Measurements from ENCODE around the gene RAPSN. TPM values are rescaled to one million over a fixed set of nuclear protein-coding genes. Genes with fewer than 3 reads are reported as not detected.

Gene RAPSN
- total RNA-seq, 1 donor from 2014 or later: 0.35 TPM

DNA sequence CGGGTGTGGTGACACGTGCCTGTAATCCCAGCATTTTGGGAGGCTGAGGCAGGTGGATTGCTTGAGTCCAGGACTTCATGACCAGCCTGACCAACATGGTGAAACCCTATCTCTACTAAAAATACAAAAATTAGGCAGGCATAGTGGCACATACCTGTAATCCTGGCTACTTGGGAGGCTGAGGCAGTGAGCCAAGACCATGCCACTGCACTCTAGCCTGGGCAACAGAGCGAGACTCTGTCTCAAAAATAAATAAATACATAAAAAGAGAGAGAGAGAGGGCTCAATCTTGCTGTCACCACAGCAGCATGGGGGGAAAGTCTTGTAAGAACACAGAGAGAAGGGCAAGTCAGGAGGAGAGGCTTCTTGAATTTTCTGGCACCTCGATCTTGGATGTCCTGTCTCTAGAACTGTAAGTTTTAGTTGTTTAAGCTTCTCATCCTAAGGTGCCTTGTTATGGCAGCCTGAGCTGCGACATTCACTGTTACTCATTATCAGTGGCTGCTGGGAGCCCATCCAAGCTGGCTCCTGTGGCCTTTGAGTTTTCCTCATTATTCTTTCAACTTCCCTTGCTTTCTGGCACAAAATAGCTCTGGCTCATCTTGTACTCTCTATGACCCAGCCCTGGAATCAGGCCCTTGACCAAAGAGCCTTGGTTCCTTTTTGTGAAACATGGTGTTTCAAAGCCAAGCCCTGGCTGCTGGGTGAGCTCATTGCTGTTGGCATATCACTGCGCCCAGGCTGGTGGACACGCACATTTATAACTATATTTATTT lies 14.7 kb downstream of the RAPSN start:
- DNase-seq (ENCODE audit: low spot score): peak; percentile 25

DNA sequence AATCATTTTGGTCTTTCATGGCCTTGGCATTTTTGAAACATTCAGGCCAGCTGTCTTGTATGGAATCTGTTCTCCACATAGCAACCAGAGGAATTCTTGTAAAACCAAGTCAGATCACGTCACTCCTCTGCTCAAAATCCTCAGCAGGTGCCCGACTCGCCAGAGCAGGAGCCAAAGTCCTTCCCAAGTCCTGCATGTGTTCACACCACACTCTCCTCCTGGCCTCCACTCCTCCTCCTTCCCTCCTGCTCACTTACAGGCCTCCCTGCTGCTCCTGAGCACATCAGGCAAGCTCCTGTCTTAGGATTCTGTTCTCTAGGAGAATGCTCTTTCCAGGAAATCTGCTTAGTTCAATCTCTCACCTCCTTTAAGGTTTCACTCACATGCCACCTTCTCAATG lies 15.8 kb downstream of the RAPSN start:
- DNase-seq (ENCODE audit: low spot score): no peak

DNA sequence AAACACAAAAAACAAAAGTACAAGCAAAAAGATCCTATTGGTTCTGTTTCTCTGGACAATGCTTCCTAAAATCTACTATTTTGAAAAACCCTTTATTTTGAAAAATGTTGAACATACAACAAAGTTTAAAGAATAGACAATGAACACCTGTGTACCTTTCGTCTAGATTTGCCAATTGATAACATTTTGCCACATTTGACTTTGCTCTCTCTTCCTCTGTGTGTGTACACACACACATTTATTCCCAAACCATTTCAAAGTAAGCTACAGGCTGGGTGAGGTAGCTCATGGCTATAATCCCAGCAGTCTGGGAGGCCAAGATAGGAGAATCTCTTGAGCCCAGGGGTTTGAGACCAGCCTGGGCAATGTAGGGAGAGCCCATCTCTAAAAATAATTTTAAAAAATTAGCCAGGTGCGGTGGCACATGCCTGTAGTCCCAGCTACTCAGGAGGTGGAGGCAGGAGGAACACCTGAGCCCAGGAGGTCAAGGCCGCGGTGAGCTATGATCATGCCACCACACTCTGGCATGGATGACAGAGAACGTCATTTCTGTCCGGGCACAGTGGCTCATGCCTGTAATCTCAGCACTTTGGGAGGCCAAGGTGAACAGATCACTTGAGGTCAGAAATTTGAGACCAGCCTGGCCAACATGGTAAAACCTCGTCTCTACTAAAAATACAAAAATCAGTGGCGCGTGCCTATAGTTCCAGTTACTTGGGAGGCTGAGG lies 17.4 kb downstream of the RAPSN start:
- DNase-seq (ENCODE audit: low spot score): no peak

DNA sequence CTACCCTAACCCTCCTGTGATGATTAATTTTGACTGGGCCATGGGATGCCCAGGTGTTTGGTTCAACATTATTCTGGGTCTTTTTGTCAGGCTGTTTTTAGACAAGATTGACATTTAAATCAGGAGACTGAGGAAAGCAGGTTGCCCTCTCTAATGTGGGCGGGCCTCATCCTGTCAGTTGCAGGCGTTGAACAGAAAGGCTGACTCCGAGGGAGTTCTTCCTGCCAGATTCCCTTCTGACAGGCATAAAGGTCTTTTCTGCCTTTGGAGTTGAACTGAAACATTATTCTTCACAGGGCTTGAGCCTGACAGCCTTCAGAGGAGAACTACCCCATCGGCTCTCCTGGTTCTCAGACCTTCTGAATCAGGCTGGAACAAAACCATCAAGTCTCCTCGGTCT lies 18.4 kb downstream of the RAPSN start:
- no peak for DNase-seq (ENCODE audit: low spot score)

DNA sequence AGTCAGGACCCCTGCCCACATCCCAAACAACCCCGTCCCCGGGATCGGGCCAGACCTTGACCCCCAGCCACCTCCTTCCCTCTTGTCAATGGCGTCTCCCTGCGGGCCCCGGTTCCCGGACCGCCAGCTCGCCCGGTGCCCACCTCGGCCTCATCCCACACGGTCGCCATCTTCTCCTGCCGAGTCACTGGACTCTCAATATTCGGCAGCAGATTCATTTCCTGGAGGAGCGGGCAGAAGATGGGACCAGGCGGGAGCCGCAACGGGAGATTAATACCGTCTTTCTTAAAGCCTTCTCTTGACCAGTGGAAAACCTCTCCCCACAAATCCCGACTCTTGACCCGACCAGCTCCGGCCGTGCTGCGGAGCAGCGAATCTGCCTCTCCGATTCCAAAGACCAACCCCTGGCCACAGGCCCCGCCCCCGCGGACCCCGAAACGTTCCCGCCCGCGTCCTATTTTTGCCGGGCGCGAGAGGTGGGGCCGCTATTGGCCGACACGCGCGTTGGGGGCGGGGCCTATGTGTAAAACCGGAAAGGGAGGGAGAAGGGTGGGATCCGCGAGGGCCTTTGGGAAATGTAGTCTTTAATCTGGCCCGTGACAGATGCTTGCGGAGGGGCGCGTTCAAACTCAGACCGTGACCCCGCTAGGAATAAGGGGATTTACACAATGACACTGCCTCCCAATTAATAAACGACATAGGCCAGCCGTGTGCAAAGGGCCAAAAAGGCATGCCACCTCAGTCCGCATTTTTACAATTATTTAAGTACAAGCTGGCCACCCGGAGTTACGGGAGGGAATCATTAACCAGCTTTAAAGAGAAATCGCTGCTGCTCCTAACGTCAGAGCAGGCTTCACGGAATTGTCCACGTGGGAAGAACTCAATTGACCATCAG lies 22.6 kb downstream of the RAPSN start, which contains the start of gene PSMC3:
Gene PSMC3, minus strand, starts transcription at position 378 of the 895 bp plus-strand sequence. Its CDS starts 160 bp downstream, at position 218.
- peak; percentile 98 for DNase-seq (ENCODE audit: low spot score)

DNA sequence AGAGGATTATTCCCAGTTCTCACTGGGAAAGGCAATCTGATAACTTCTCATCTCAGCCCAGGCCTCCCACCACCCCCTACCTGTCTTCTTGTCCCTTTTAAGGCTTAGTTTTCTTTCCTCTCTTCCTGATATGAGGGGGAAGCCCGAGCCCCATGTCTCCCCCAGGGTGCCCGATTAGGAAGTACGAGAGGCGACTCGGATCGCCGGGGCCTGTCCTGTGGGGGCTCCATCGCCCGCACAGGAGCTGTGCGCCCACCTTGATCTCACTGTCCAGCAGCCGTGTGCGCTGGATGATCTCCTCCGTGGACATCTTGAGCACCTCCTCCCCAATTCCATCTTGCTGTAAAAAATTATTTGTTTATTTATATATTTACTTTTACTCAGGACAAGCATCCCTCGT lies 23.3 kb downstream of the RAPSN start:
- no peak for DNase-seq (ENCODE audit: low spot score)

DNA sequence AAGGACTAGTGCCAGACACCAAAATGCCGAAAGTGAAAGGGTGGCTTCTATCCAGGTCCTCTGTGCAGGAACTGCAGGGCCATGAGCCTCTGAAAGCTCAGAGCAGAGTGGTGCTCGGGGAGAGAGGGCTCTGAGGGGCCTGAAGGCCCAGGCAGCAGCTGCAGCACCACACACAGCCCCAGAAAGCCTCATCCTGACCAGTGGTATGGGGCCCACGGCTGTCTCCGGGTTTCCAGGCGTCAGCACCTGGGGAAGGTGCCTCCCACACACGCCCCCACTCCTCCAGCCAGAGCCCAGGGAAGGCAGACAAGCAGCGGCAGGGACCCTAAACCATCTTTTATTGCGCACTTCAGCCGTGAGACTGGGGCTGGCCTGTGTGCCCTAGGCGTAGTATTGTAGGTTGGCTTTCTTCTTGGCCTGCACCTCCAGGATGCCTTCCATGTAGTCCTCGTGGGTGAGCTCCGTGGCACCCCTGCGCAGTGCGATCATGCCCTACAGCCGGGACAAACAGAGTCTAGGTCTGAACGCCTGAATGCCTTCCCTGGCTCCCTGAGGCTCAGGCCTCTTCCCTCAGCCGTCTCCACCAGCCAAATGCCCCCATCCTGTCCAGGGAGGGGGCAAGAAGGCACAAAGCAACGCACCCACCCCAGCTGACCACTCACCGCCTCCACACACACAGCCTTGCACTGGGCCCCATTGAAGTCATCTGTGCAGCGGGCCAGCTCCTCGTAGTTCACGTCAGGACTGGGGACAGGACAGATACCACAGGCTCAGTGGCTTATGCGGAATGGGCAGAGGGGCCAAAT lies 30.3 kb downstream of the RAPSN start:
- no peak for DNase-seq (ENCODE audit: low spot score)

DNA sequence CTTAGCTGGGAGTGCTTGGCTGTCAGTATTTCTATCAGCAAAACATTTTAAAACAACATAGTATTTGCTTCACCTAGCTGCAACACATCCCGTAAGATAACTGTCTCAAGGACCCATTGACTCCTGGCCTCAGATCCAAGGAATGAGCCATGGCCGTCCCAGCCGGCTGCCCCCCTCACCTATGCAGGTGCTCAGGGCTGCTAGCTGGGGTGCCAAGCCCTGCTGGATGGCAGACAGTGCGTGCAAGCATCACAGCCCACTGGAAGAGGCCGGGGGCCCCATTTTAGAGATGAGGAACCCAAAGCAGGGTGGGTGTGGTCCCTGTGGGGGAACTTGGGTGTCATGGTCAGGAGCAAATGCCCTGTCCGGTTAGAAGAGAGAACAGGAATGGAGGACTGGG lies 31.2 kb downstream of the RAPSN start:
- no peak for DNase-seq (ENCODE audit: low spot score)

DNA sequence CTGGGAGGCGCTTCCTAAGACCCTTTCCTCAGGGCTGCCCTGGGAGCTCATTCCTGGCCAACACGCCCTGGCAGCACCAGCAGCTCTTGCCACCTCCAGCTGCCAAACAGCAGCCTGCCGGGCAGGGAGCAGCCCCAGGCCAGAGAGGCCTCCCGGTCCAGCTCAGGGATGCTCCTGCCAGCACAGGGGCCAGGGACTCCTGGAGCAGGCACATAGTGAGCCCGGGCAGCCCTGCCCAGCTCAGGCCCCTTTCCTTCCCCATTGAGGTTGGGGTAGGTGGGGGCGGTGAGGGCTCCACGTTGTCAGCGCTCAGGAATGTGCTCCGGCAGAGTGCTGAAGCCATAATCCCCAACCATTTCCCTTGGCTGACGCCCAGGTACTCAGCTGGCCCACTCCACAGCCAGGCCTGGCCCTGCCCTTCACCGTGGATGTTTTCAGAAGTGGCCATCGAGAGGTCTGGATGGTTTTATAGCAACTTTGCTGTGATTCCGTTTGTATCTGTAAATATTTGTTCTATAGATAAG lies 32.9 kb downstream of the RAPSN start:
- DNase-seq (ENCODE audit: low spot score): peak; percentile 73

DNA sequence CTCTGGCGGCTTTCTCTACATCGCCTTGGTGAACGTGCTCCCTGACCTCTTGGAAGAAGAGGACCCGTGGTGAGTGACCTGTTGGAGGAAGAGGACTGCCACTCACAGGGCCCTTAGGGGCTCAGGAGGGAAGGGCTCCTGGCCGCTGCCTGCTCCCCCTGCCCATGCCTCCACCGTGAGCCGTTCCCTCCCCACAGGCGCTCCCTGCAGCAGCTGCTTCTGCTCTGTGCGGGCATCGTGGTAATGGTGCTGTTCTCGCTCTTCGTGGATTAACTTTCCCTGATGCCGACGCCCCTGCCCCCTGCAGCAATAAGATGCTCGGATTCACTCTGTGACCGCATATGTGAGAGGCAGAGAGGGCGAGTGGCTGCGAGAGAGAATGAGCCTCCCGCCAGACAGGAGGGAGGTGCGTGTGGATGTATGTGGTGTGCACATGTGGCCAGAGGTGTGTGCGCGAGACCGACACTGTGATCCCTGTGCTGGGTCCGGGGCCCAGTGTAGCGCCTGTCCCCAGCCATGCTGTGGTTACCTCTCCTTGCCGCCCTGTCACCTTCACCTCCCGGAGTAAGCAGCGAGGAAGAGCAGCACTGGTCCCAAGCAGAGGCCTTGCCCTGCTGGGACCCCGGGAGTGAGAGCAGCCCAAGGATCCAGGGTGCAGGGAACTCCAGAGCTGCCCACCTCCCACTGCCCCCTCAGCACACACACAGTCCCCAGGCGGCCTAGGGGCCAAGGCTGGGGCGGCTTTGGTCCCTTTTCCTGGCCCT lies 33.7 kb downstream of the RAPSN start:
- no peak for DNase-seq (ENCODE audit: low spot score)

DNA sequence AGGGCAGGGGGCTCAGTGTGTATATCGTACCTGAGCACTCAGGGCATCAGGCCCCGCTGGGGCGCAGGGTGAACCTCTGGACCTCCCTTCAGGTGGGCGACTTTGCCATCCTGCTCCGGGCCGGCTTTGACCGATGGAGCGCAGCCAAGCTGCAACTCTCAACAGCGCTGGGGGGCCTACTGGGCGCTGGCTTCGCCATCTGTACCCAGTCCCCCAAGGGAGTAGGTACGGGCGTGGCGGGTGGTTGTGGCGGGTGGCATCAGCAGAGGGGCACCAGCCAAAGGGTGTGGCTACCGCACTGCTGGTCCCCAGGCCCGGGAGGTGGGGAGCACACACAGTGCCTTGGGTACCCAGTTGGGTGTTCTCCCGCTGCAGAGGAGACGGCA lies 34.3 kb downstream of the RAPSN start:
- no peak for DNase-seq (ENCODE audit: low spot score)

DNA sequence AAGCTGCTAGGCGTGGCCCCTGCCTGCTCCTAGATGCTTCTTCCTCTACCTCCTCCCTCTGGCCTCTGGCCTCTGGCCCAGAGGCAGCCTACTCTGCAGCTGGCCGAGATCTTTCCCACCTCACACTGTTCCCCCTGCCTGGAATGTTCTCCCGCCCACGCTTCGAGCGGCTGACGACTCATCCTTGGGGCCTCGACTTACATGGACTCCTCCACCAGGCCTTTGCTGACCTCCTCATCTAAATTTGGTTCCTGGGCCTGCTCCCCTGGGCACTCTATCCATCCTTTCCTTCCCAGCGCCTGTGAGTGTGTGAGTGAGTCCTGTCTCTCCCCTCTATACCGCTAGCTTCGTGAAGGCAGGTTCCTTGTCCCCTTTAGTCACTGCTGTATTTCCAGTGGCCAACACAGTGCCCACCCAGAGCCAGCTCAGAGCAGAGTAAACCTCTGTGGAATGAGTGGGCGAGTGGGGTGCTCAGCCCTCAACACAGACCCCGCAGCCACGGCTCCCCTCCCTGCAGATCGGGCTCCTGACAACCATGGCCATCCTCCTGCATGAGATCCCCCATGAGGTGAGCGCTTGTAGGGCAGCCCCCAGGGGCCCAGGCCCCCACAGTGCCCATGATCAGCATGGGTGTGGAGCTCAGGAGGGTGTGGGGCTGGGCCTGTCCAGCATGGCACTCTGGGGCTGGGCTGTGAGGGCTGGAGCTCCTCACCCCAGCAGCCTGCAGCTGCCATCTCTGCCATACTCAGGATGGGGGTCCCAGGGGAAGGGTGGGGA lies 34.8 kb downstream of the RAPSN start:
- no peak for DNase-seq (ENCODE audit: low spot score)

DNA sequence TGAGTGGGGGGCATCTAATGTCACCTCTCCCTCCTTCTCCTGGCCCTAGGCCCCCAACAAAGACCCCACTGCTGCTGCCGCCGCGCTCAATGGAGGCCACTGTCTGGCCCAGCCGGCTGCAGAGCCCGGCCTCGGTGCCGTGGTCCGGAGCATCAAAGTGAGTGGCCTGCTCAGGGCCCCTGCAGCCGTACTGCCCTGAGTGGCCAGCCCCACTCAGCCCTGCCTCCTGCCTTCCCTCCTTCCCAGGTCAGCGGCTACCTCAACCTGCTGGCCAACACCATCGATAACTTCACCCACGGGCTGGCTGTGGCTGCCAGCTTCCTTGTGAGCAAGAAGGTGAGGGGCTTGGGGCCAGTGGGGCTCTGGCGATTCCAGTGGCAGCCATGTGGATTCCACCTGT lies 35.6 kb downstream of the RAPSN start:
- no peak for DNase-seq (ENCODE audit: low spot score)

DNA sequence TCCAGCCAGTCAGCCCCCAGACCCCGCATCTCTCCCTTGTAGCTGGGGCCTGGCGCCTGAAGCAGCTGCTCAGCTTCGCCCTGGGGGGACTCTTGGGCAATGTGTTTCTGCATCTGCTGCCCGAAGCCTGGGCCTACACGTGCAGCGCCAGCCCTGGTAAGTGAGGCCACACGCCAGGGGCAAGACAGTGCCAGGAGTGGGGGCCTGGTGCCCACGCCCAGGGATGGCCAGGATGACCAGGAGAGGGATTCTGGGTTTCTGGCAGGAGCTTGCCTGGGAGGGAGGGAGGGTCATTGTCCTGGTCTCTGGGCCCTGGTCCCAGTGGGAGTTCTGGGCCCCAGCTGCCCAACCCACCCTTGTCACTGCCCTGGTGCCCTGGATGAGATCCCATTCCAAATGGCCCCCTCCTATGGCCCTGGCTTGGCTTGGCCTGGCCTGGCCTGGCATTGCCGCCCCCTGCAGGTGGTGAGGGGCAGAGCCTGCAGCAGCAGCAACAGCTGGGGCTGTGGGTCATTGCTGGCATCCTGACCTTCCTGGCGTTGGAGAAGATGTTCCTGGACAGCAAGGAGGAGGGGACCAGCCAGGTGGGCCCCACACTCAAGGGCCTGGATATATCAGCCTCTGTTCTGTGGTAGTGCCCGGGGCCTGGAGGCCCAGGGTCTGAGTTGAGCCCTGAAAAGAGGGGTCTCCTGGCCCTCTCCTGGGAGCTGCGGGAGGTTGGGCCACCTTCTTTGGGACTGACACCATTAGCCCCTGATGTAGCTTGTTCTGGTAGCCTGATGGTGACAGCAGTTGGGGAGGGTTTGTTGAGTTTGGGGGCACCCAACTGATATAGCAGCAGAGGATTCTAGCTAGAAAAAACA lies 36.8 kb downstream of the RAPSN start:
- no peak for DNase-seq (ENCODE audit: low spot score)

DNA sequence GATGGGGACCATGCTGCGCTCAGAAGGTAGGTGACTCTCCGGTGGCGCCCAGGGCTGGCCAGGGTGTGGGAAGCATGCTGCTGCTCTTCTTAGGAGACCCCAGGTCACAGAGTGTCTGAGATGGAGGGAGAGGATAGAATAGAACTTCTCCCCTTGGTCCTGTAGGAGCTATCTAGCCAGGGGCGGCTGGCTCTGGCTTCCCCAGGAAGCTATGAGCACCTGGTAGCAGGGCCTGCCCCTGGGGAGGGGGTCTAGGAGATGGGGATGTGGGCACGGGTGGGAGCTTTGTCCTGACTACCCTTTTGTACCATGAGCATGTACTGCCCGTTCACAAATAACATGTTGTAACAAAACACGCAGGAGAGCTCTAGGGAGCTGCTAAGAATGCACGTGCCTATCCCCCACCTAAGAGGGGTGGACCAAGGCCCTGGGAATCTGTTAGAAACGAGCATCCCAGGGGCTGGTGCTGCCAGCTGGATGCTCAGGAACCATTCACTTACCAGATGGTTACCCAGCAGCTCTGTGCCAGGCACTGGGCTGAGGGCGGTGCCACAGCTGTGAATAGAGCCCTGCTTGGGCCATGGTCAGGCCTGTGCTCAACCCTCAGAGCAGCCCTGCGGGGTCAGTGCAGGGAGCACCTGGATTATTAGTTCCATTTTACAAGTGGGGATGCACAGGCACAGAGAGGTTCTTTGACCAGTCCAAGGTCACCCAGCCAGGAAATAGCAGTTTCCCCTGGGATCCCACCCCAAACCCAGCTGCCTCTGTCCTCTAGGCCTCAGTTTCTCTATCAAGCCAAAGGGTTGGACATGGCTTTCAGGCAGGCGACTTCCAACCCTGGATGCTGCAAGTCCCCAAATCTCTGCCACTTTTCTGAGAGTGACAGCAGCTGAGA lies 38.3 kb downstream of the RAPSN start:
- no peak for DNase-seq (ENCODE audit: low spot score)

DNA sequence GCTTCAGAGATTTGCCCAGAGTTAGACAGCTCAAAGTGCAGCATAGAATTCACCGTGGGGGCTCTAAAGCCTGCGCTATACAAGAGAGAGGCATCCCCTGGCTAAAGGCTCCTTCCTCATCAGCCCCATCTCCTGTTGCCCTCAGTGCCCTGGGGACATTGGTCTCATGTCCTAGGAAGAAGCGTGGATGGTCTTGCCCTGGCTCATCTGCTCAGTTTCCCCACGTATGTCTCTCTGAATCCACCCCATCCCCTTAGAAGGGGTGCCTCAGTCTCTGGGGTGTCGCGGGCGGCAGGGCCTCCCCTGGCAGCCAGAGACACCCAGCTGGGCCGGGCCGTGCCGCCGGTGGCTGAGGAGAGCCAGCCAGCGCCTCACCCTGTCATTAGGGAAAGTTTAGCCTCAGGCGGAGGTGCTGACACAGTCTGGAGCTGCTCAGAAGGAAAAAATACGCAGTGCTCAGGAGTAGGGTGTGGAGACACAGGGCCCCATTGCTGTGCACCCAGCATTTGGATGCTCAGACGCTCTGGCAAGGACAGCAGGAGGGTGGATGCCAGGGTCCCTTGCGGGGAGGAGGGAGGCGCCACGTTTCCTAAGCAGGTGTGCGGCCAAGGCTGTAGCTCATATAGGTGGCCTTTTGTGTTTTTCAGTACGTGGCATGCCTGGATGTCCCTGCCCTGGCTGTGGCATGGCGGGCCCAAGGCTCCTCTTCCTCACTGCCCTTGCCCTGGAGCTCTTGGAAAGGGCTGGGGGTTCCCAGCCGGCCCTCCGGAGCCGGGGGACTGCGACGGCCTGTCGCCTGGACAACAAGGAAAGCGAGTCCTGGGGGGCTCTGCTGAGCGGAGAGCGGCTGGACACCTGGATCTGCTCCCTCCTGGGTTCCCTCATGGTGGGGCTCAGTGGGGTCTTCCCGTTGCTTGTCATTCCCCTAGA lies 39.2 kb downstream of the RAPSN start:
- no peak for DNase-seq (ENCODE audit: low spot score)
